ENCODE measurements around the gene PEX14.

DNA sequence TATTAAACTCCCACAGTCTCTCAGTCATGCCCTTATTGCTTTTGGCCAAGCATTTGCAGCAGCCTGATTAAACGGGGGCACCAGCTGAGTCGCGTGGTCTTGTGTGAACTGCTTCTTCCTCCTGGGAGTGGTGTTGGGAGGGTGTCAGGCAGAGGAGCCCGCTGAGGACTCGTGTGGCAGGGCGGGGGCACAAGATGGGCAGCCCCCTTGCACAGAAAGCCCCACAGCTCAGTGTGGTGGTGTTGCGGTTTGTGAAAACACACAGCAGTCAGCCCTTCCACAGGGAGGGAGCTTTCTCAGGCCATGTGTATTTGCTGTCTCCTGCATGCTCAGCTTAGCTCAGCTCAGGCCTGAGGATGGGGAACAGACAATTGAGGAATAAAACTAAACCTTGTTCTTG is 22.4 kb downstream of the PEX14 start:
- TF ChIP-seq, protein P1, sequence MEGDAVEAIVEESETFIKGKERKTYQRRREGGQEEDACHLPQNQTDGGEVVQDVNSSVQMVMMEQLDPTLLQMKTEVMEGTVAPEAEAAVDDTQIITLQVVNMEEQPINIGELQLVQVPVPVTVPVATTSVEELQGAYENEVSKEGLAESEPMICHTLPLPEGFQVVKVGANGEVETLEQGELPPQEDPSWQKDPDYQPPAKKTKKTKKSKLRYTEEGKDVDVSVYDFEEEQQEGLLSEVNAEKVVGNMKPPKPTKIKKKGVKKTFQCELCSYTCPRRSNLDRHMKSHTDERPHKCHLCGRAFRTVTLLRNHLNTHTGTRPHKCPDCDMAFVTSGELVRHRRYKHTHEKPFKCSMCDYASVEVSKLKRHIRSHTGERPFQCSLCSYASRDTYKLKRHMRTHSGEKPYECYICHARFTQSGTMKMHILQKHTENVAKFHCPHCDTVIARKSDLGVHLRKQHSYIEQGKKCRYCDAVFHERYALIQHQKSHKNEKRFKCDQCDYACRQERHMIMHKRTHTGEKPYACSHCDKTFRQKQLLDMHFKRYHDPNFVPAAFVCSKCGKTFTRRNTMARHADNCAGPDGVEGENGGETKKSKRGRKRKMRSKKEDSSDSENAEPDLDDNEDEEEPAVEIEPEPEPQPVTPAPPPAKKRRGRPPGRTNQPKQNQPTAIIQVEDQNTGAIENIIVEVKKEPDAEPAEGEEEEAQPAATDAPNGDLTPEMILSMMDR (IDR thresholded peaks at IDR 0.05 in 4 of 5, conservative IDR thresholded peaks at IDR 0.05 in 1 of 5) = no peak
- no peak for TF ChIP-seq POLR2A (IDR thresholded peaks at IDR 0.05)
